ENCODE measurements around the gene LAMB1.

GRCh38 chr7:107878636-107879035, 124.3 kb downstream of the LAMB1 start:
- TF ChIP-seq, protein P1, sequence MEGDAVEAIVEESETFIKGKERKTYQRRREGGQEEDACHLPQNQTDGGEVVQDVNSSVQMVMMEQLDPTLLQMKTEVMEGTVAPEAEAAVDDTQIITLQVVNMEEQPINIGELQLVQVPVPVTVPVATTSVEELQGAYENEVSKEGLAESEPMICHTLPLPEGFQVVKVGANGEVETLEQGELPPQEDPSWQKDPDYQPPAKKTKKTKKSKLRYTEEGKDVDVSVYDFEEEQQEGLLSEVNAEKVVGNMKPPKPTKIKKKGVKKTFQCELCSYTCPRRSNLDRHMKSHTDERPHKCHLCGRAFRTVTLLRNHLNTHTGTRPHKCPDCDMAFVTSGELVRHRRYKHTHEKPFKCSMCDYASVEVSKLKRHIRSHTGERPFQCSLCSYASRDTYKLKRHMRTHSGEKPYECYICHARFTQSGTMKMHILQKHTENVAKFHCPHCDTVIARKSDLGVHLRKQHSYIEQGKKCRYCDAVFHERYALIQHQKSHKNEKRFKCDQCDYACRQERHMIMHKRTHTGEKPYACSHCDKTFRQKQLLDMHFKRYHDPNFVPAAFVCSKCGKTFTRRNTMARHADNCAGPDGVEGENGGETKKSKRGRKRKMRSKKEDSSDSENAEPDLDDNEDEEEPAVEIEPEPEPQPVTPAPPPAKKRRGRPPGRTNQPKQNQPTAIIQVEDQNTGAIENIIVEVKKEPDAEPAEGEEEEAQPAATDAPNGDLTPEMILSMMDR (IDR thresholded peaks at IDR 0.05), result no peak
- TF ChIP-seq POLR2A (IDR thresholded peaks at IDR 0.05), result no peak
